ENCODE measurements around the gene SPATA31D3.
"Not testable (repeated sequence)": the region's sequence is repeated elsewhere in the genome, so short reads cannot be mapped to it uniquely, and the experiment has no call there.

The SPATA31D3 gene

DNA sequence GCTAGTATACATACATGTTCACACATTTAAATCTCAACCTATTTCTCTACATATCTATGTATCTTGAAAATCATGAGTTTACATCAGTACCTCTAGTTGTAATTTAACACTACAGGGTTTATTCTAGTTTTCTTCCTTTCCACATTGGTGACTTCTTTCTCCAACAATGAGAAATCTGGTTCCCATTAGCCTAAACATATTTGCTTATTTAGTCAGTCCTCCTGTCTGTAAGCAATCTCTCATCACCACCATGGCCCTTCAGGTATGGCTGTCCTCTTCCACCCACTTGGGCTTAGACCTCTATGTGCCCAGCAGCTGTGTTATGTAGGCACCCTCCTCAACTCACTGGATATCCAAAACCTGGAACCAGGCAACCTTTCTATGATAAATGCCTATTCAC is 37.3 kb downstream of the SPATA31D3 start:
- Histone ChIP-seq H3K9ac (ENCODE audit: low read length) (no peak overlapping the region), H3K36me3 (ENCODE audit: control insufficient read depth, insufficient read depth, low read length, severe bottlenecking) (no peaks in the 10 kb centered on the region), H3K4me3 (ENCODE audit: low read length) (no peak overlapping the region), H3K4me1 (ENCODE audit: control insufficient read depth, insufficient read depth, low read length) (no peaks in the 10 kb centered on the region), H3K9me3 (ENCODE audit: control insufficient read depth, low read length) (no peaks in the 10 kb centered on the region), H3K27me3 (replicated peaks; ENCODE audit: control insufficient read depth, insufficient read depth, low read length) (no peaks in the 10 kb centered on the region)
- peak; percentile 36 for DNase-seq (ENCODE audit: low read depth)

DNA sequence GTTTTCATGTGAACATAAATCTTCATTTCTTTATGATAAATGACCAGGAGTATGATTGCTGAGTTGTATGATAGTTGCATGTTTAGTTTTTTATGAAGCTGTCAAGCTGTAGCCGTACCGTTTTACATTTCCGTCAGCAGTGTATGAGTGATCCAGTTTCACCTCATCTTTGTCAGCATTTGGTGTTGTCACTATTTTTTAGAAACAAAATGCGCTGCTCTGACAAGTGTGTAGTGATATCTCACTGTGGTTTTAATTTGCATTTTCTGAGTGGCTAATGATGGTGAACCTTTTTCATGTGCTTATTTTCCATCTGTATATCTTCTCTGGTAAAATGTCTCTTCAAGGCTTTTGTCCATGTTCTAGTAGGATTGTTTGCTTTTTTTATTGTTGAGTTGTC is 38.6 kb downstream of the SPATA31D3 start:
- H3K9me3 ChIP-seq (ENCODE audit: control insufficient read depth, low read length) = no peaks in the 10 kb centered on the region
- no peaks in the 10 kb centered on the region for H3K4me1 ChIP-seq (ENCODE audit: control insufficient read depth, insufficient read depth, low read length)
- H3K27me3 ChIP-seq (replicated peaks; ENCODE audit: control insufficient read depth, insufficient read depth, low read length) = no peaks in the 10 kb centered on the region
- no peaks in the 10 kb centered on the region for H3K36me3 ChIP-seq (ENCODE audit: control insufficient read depth, insufficient read depth, low read length, severe bottlenecking)
- H3K9ac ChIP-seq (ENCODE audit: low read length) = no peak overlapping the region
- no peak for DNase-seq (ENCODE audit: low read depth)
- no peak overlapping the region for H3K4me3 ChIP-seq (ENCODE audit: low read length)

DNA sequence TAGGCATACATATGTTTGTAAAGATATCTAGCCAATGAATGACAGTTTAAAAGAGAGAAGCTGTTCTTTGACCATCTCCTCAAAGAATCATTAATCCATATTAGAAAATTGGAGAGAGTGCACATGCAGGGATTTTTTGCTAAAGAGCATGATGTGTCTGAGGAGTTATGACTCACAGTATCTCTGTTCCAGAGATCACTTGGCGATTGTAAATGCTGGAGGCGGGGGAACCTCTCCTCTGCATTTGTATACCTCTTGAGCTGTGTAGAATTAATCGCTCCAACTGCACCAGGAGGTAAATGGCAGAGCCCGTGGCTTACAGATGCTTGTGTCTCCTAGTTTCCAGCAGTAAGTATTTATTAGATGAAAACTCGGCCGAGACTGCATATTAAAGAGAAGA is 41.6 kb downstream of the SPATA31D3 start:
- DNase-seq (ENCODE audit: low read depth) = no peak
- Histone ChIP-seq H3K9me3 (ENCODE audit: control insufficient read depth, low read length) (no peaks in the 10 kb centered on the region), H3K27me3 (replicated peaks; ENCODE audit: control insufficient read depth, insufficient read depth, low read length) (no peaks in the 10 kb centered on the region), H3K36me3 (ENCODE audit: control insufficient read depth, insufficient read depth, low read length, severe bottlenecking) (no peaks in the 10 kb centered on the region), H3K9ac (ENCODE audit: low read length) (no peak overlapping the region), H3K4me1 (ENCODE audit: control insufficient read depth, insufficient read depth, low read length) (no peaks in the 10 kb centered on the region), H3K4me3 (ENCODE audit: low read length) (no peak overlapping the region)

DNA sequence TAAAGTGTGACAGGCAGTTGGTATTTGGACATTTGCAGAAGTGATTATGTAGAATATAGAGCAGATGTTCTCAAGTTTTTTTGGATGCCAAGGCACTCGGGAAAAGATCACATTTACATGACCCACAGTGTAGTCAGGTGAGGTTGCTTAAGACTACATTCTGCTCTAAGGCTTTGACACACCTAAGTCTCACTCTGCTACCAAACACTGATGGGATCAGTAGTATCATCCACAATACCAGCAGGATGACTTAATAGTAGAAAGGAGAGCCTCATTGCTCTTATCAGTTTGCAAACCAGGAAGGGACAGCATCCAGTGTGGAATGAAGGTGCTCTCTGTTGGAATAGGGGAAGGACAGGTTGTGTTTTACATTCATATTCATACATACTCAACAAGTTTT is 42.8 kb downstream of the SPATA31D3 start:
- H3K4me1 ChIP-seq (ENCODE audit: control insufficient read depth, insufficient read depth, low read length) = no peaks in the 10 kb centered on the region
- no peaks in the 10 kb centered on the region for H3K36me3 ChIP-seq (ENCODE audit: control insufficient read depth, insufficient read depth, low read length, severe bottlenecking)
- no peaks in the 10 kb centered on the region for H3K27me3 ChIP-seq (replicated peaks; ENCODE audit: control insufficient read depth, insufficient read depth, low read length)
- no peak overlapping the region for H3K4me3 ChIP-seq (ENCODE audit: low read length)
- H3K9me3 ChIP-seq (ENCODE audit: control insufficient read depth, low read length) = no peaks in the 10 kb centered on the region
- DNase-seq (ENCODE audit: low read depth) = no peak
- no peak overlapping the region for H3K9ac ChIP-seq (ENCODE audit: low read length)

DNA sequence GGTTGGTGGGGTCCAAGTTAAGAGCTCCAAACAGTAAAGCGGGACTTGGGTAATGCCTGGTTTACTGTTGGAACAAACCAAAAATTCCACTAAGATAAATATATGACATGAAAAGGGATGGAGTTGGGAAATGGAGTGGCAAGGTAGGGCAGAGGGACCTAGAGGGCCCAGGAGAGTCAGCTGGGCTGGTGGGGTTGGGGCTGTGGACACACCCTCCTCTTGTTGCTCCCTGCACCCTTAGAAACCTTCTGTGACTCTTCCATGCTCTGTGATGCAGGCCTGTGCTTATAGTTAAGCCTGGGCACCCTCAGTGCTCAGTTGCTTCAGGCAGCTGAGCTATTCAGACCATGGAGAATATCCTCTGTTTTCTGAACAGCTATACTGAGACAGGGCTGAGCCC is 45.2 kb downstream of the SPATA31D3 start, which contains the start of gene SPATA31D1:
Gene SPATA31D1, plus strand, starts transcription at position 301 of the 400 bp plus-strand sequence. Its CDS starts 47 bp downstream, at position 348.
- H3K4me1 ChIP-seq (ENCODE audit: control insufficient read depth, insufficient read depth, low read length); DNase-seq (ENCODE audit: low read depth); H3K36me3 ChIP-seq (ENCODE audit: control insufficient read depth, insufficient read depth, low read length, severe bottlenecking); H3K27me3 ChIP-seq (replicated peaks; ENCODE audit: control insufficient read depth, insufficient read depth, low read length); H3K9ac ChIP-seq (ENCODE audit: low read length); H3K9me3 ChIP-seq (ENCODE audit: control insufficient read depth, low read length); H3K4me3 ChIP-seq (ENCODE audit: low read length): not testable (repeated sequence)

DNA sequence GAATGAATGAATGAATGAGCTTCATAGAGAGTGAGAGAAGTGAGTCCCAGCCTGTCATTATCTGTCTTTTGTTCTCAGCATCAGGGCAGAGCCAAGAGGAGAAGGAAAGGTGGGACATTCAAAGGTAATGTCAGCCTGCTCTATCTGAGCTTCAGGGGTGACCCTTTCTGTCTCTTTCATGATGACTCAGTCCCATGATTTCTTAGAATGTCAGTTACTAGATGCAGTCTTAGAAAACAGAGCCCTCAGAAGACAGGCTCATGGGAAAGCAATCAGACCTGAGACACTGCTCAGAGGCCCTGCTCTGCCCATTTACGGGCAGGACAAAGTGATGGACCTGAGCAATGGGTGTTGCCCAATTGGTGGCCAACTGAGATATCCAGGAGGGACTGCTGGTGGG is 46.4 kb downstream of the SPATA31D3 start:
- Histone ChIP-seq H3K4me1 (ENCODE audit: control insufficient read depth, insufficient read depth, low read length) (no peaks in the 10 kb centered on the region), H3K36me3 (ENCODE audit: control insufficient read depth, insufficient read depth, low read length, severe bottlenecking) (no peaks in the 10 kb centered on the region), H3K4me3 (ENCODE audit: low read length) (no peak overlapping the region), H3K9ac (ENCODE audit: low read length) (no peak overlapping the region), H3K9me3 (ENCODE audit: control insufficient read depth, low read length) (no peaks in the 10 kb centered on the region), H3K27me3 (replicated peaks; ENCODE audit: control insufficient read depth, insufficient read depth, low read length) (peaks cover 7% of the 10 kb centered on the region)
- no peak for DNase-seq (ENCODE audit: low read depth)

DNA sequence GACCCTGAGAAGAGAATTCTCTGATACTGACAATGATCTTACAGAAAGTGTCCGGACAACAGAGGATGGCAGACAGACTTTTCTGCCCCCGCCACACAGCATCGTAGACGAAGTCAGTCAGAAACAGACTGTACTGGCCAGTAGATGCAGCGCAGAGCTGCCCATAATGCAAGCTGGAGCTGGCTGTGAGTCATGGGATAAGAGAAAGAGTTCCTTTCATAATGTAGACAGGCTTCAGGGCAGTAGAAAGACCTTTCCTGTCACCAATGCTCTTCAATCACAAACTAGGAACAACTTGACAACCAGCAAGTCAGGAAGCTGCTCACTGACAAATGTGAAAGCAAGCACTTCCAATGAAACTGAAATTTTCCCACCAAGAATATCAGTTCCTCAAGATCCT is 50.4 kb downstream of the SPATA31D3 start:
- no peak for DNase-seq (ENCODE audit: low read depth)
- Histone ChIP-seq H3K27me3 (replicated peaks; ENCODE audit: control insufficient read depth, insufficient read depth, low read length) (peaks cover 7% of the 10 kb centered on the region), H3K36me3 (ENCODE audit: control insufficient read depth, insufficient read depth, low read length, severe bottlenecking) (no peaks in the 10 kb centered on the region), H3K4me3 (ENCODE audit: low read length) (no peak overlapping the region), H3K9me3 (ENCODE audit: control insufficient read depth, low read length) (no peaks in the 10 kb centered on the region), H3K9ac (ENCODE audit: low read length) (no peak overlapping the region), H3K4me1 (ENCODE audit: control insufficient read depth, insufficient read depth, low read length) (no peaks in the 10 kb centered on the region)
